K562 (cell line): ENCODE measurements around the gene UBE2L6. TPM values are rescaled to one million over a fixed set of nuclear protein-coding genes. Genes with fewer than 3 reads are reported as not detected.

ENCODE experiments used
- ATAC-seq: fragments of 200-7000 bp; cut with Tn5 transposase; 3 replicates; pipeline ENCODE4 v1.9.1; 2020; ENCODE audit warnings: moderate library complexity
- BruUV-seq: library from RNA; stranded (reverse); fragments of 400-500 nt; replicated peaks from 2 replicates; lab custom pipeline; 2021; lab: Mats Ljungman, UMichigan
- CTCF ChIA-PET: fragments of 300-600 bp; formaldehyde crosslinking; extraction: SDS; loops from one replicate; lab custom pipeline; 2021; ENCODE audit warnings: low intra/inter-chr PET ratio; lab: Yijun Ruan, JAX
- POLR2A ChIA-PET: fragments of 300-600, 350-650 bp; sonication (Branson Sonifier 250); formaldehyde crosslinking; extraction: SDS; loops from one replicate; lab custom pipeline; 2021; ENCODE audit warnings: antibody characterized with exemption, inconsistent platforms; lab: Yijun Ruan, JAX
- DNase-seq, 4 experiments: peaks; one replicate each; pipeline versions ENCODE4 v3.0.0 to v3.0.0-alpha.2; 2011 to 2018; ENCODE audit warnings: low spot score in 3 of 4, mixed read lengths in 3 of 4; ENCODE audit errors: extremely low read depth in 1 of 4
- FAIRE-seq: peaks from 2 replicates; lab custom pipeline; 2011; peaks lifted over from hg19 to GRCh38; lab: Jason Lieb, UNC
- H2AFZ ChIP-seq: 2 replicates; pipeline ENCODE4 v1.6.0; 2011; ENCODE audit warnings: low read depth, low read length, control low read depth, inconsistent platforms
- H3K27ac ChIP-seq: fragments of 200-600 bp; 3 replicates; pipeline ENCODE4 v1.8.0; 2011; ENCODE audit warnings: low read depth, mild to moderate bottlenecking, control low read depth, inconsistent platforms, low read length, moderate library complexity, mixed read lengths; ENCODE audit errors: extremely low read depth
- H3K27me3 ChIP-seq, 2 experiments: fragments of 300-600 bp in 1 of 2; 2 replicates in 1 of 2; 3 replicates in 1 of 2; pipeline versions ENCODE4 v1.6.0 to v1.8.0; 2011; ENCODE audit warnings: inconsistent platforms in 2 of 2, low read length in 2 of 2, mild to moderate bottlenecking in 1 of 2, mixed read lengths in 1 of 2, moderate library complexity in 1 of 2; ENCODE audit not compliant: control insufficient read depth in 2 of 2, insufficient read depth in 2 of 2
- H3K36me3 ChIP-seq: fragments of 300-600 bp; 3 replicates; pipeline ENCODE4 v1.8.0; 2011; ENCODE audit warnings: mild to moderate bottlenecking, low read length, inconsistent platforms; ENCODE audit not compliant: control insufficient read depth, insufficient read depth
- H3K4me1 ChIP-seq, 2 experiments: fragments of 200-600 bp in 1 of 2; replicated peaks in 1 of 2; 2 replicates in 1 of 2; 3 replicates in 1 of 2; pipeline versions ENCODE4 v1.5.1 to v1.8.0; 2011; ENCODE audit warnings: inconsistent platforms in 2 of 2, low read length in 2 of 2, mild to moderate bottlenecking in 1 of 2, mixed read lengths in 1 of 2, moderate library complexity in 1 of 2; ENCODE audit not compliant: control insufficient read depth in 2 of 2, insufficient read depth in 2 of 2
- H3K4me2 ChIP-seq: 2 replicates; pipeline ENCODE4 v1.6.1; 2011; ENCODE audit warnings: low read length, control low read depth, inconsistent platforms, mixed read lengths; ENCODE audit not compliant: insufficient read depth
- H3K4me3 ChIP-seq: fragments of 200-600 bp; sonication (generic), shearing (Covaris generic); 2 replicates; pipeline ENCODE4 v1.5.1; 2016; ENCODE audit warnings: control low read depth, inconsistent platforms
- H3K79me2 ChIP-seq: fragments of 200-600 bp; 3 replicates; pipeline ENCODE4 v1.8.0; 2011; ENCODE audit warnings: low read length, inconsistent platforms; ENCODE audit not compliant: control insufficient read depth, insufficient read depth
- H3K9ac ChIP-seq, 2 experiments: 2 replicates each; pipeline versions ENCODE4 v1.6.0 to v1.6.1; 2011; ENCODE audit warnings: low read depth in 2 of 2, low read length in 2 of 2, control low read depth in 1 of 2, inconsistent platforms in 1 of 2, mild to moderate bottlenecking in 1 of 2, mixed read lengths in 1 of 2; ENCODE audit not compliant: insufficient read depth in 1 of 2
- H3K9me1 ChIP-seq: one replicate; pipeline ENCODE4 v1.6.0; 2011; ENCODE audit warnings: inconsistent platforms, mild to moderate bottlenecking, low read length, moderate library complexity; ENCODE audit not compliant: control insufficient read depth, insufficient read depth
- H3K9me3 ChIP-seq: replicated peaks from 2 replicates; pipeline ENCODE4 v1.5.1; 2011; ENCODE audit warnings: low read depth, low read length, inconsistent platforms; ENCODE audit not compliant: control insufficient read depth, insufficient read depth
- H4K20me1 ChIP-seq: replicated peaks from 2 replicates; pipeline ENCODE4 v1.6.1; 2011; ENCODE audit warnings: low read length, inconsistent platforms, mixed read lengths; ENCODE audit not compliant: control insufficient read depth, insufficient read depth
- CBX2 ChIP-seq: fragments of 200-600 bp; sonication (generic); IDR thresholded peaks from one replicate; pipeline ENCODE4 v1.6.1; 2012; ENCODE audit warnings: mild to moderate bottlenecking, low read length, inconsistent platforms; ENCODE audit not compliant: insufficient read depth, poor library complexity, severe bottlenecking
- CLOCK ChIP-seq: fragments of 250-450 bp; sonication (Bioruptor Pico); IDR thresholded peaks from 2 replicates; pipeline ENCODE4 v1.4.0; 2020; ENCODE audit warnings: mild to moderate bottlenecking, moderate library complexity, borderline replicate concordance
- CREM ChIP-seq: IDR thresholded peaks from 2 replicates; pipeline ENCODE4 v1.6.1; 2014; ENCODE audit warnings: antibody characterized with exemption, low read depth
- CTCF ChIP-seq, 3 experiments: IDR thresholded peaks in 2 of 3; conservative IDR thresholded peaks in 1 of 3; 2 replicates each; pipeline ENCODE4 v1.5.1; 2011 to 2012; ENCODE audit warnings: low read length in 3 of 3, mild to moderate bottlenecking in 3 of 3, control low read depth in 2 of 3, improper control_type of control experiment in 1 of 3, inconsistent platforms in 1 of 3, low read depth in 1 of 3, mixed read lengths in 1 of 3, moderate library complexity in 1 of 3; ENCODE audit not compliant: insufficient read depth in 2 of 3
- NRF1 ChIP-seq, 2 experiments: fragments of 450-650 bp; IDR thresholded peaks in 1 of 2; conservative IDR thresholded peaks in 1 of 2; 2 replicates each; pipeline ENCODE4 v1.6.1; 2014; ENCODE audit warnings: mild to moderate bottlenecking in 2 of 2
- RAD21 ChIP-seq, 2 experiments: fragments of 250-450 bp in 1 of 2; fragments of 450-650 bp in 1 of 2; sonication (Bioruptor Pico) in 1 of 2; formaldehyde crosslinking in 1 of 2; IDR thresholded peaks in 1 of 2; conservative IDR thresholded peaks in 1 of 2; 2 replicates each; pipeline versions ENCODE4 v1.4.0 to v1.8.0; 2020 to 2022; ENCODE audit warnings: mild to moderate bottlenecking in 2 of 2, moderate library complexity in 1 of 2
- RFX1 ChIP-seq: fragments of 450-650 bp; IDR thresholded peaks from 2 replicates; pipeline ENCODE4 v1.6.1; 2016; ENCODE audit warnings: mild to moderate bottlenecking, moderate library complexity
- TFAP4 ChIP-seq: sonication (generic); formaldehyde crosslinking; IDR thresholded peaks from 2 replicates; pipeline ENCODE4 v1.8.0; 2022; ENCODE audit warnings: missing genetic modification reagents, mild to moderate bottlenecking, moderate library complexity, borderline replicate concordance
- WGBS: fragments of 100-300 bp; shearing (Covaris generic); methylation state at CpG from one replicate; pipeline ENCODE4 v1.1.6; 2016; ENCODE audit warnings: low coverage, mixed read lengths; ENCODE audit not compliant: insufficient coverage; ENCODE audit errors: missing lambda C conversion rate; 5-methylcytosine and 5-hydroxymethylcytosine counted together
- in situ Hi-C: fragments of 300-500 bp; cut with MboI; formaldehyde crosslinking; loops from 4 replicates; pipeline ENCODE4 v1.15.0; 2018; ENCODE audit warnings: inconsistent platforms, mixed read lengths
- intact Hi-C: fragments of 100-400 bp; cut with micrococcal nuclease; formaldehyde crosslinking; loops from 2 replicates; pipeline ENCODE4 v1.14.2; 2022
- polyA plus RNA-seq, 8 experiments: library from polyadenylated mRNA; depleted of rRNA in 4 of 8; stranded (reverse) in 5 of 8; unstranded in 3 of 8; fragments of >200 nt; fragmentation: Nextera tagmentation in 2 of 8; fragmentation: Illumina TruSeq in 1 of 8; extraction: Ambion mirVana in 2 of 8; extraction: Trizol in 1 of 8; gene quantifications; 2 replicates each; pipeline versions ENCODE4 v1.2.1 to v1.2.3, GENCODE V29; 2011 to 2014; ENCODE audit warnings: inconsistent platforms in 1 of 8, missing spikeins in 1 of 8
- total RNA-seq, 7 experiments: library from RNA; depleted of rRNA in 6 of 7; stranded (reverse); fragments of >200 nt in 6 of 7; fragmentation: Illumina TruSeq in 2 of 7; extraction: Trizol in 2 of 7; gene quantifications; 2 replicates each; pipeline versions ENCODE4 v1.2.1 to v1.2.3, GENCODE V29; 2011 to 2021; ENCODE audit warnings: low replicate concordance in 1 of 7
- TF ChIP-seq, protein P1 (sequence below): sonication (generic); IDR thresholded peaks from 2 replicates; pipeline ENCODE4 v1.6.1; 2016
- TF ChIP-seq, protein P2 (sequence below): IDR thresholded peaks from 2 replicates; pipeline ENCODE4 v1.6.1; 2011; ENCODE audit warnings: borderline replicate concordance, low read depth, mild to moderate bottlenecking, moderate library complexity, low read length; ENCODE audit not compliant: insufficient read depth, poor library complexity, severe bottlenecking

UBE2L6 gene
- total and polyA plus RNA-seq, 9 of the 15 experiments (the other 6 are each of a cell fraction or from before 2014, with no cell fraction given) = 5.9 to 24.9 (median 9.7) TPM

- POLR2A ChIA-PET = interaction anchor here (0.6 to 2.5 kb wide), 8 partner anchors 10 to 229 kb away, joined by 3 to 11 read pairs (median 3); partner anchors contain the start of genes SERPING1 and SMTNL1
- peak; percentile 90 for ATAC-seq
- Histone ChIP-seq H3K4me3 (no peak overlapping the region), H3K79me2 (no peaks in the 10 kb centered on the region), H3K27ac (no peak overlapping the region), H3K27me3 (peaks cover 0 to 14% of the 10 kb centered on the region in 2 experiments; a peak in 2 of 5 replicates), H3K9ac (no peak overlapping the region), H3K4me1 (peaks cover 6 to 9% of the 10 kb centered on the region in 2 experiments; a peak in 4 of 5 replicates), H3K9me1 (no peaks in the 10 kb centered on the region), H3K9me3 (no peaks in the 10 kb centered on the region), H3K4me2 (no peak overlapping the region), H4K20me1 (no peaks in the 10 kb centered on the region), H3K36me3 (no peaks in the 10 kb centered on the region), H2AFZ (peak overlapping the region; percentile 53; the same call in 1 of the 2 replicates)
- DNase-seq = peak; percentile 49 to 66 (median 58)
- WGBS = 40% methylated on average over 5 of the region's 5 CpGs
- intact Hi-C loops = no loop called here
- BruUV-seq = no TSS peak
- peak; percentile 80 for FAIRE-seq
- in situ Hi-C loops = no loop called here
- CTCF ChIA-PET = no interaction called here
- TF ChIP-seq CLOCK (CRISPR knock-in tag) (no peak), NRF1 (conservative IDR thresholded peaks at IDR 0.05 in 1 of 2, IDR thresholded peaks at IDR 0.05 in 1 of 2) (0 out of 4 replicates have a peak, but pooled peaks of 1 of the 2 experiments have one; percentile 10), RAD21 (CRISPR knock-in tag; conservative IDR thresholded peaks at IDR 0.05 in 1 of 2, IDR thresholded peaks at IDR 0.05 in 1 of 2) (0 out of 4 replicates have a peak, but pooled peaks of 1 of the 2 experiments have one; percentile 9), TFAP4 (CRISPR knock-in tag) (peak; percentile 25; the same call in 1 of the 2 replicates), CTCF (IDR thresholded peaks at IDR 0.05 in 2 of 3, conservative IDR thresholded peaks at IDR 0.05 in 1 of 3; ENCODE audit: insufficient read depth in 2 of 3, low read depth in 1 of 3, low read length in 3 of 3) (peak; percentile 28 to 34 (median 34); a peak in 3 of 6 replicates), CBX2 (no peak), CREM (peak; percentile 20; the same call in 1 of the 2 replicates), RFX1 (no peak)
- TF ChIP-seq, protein P1, sequence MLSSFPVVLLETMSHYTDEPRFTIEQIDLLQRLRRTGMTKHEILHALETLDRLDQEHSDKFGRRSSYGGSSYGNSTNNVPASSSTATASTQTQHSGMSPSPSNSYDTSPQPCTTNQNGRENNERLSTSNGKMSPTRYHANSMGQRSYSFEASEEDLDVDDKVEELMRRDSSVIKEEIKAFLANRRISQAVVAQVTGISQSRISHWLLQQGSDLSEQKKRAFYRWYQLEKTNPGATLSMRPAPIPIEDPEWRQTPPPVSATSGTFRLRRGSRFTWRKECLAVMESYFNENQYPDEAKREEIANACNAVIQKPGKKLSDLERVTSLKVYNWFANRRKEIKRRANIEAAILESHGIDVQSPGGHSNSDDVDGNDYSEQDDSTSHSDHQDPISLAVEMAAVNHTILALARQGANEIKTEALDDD = no peak
- TF ChIP-seq, protein P2, sequence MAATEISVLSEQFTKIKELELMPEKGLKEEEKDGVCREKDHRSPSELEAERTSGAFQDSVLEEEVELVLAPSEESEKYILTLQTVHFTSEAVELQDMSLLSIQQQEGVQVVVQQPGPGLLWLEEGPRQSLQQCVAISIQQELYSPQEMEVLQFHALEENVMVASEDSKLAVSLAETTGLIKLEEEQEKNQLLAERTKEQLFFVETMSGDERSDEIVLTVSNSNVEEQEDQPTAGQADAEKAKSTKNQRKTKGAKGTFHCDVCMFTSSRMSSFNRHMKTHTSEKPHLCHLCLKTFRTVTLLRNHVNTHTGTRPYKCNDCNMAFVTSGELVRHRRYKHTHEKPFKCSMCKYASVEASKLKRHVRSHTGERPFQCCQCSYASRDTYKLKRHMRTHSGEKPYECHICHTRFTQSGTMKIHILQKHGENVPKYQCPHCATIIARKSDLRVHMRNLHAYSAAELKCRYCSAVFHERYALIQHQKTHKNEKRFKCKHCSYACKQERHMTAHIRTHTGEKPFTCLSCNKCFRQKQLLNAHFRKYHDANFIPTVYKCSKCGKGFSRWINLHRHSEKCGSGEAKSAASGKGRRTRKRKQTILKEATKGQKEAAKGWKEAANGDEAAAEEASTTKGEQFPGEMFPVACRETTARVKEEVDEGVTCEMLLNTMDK = peak; percentile 38
Observed at GRCh38 chr11:57546869-57547475, 20.5 kb downstream of the UBE2L6 start.
